ENCODE data around the gene FLACC1.

Gene FLACC1

DNA sequence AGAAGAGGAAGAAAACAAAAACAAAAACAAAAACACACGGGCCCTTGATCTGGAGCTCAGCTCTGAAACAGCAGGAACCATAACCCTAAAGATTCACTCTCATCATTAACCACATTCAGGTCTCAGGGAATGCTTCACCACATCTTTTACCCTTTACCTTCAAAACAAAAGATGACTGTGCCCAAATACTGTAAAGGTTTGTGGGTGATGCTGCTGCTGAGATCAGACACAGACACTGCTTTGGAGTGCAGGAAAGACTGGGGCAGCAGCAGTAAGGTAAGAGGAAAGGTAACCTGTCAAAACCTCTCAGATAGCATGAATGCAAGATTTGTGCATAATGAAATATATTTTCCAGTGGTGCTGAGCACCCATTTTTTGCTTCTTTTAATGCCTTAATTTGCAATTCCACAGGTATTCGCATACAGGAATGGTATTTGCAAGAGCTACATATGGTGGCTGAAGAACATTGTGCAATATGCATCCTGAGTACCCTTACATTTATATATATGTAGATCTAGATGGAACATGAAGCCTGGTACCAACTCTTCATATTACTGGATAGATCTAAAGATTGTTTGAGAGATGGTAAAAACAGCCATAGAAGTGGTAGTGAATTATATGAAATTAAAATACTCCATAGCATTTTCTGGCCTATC is 4.1 kb upstream of the FLACC1 start:
- TF ChIP-seq TAF1 (IDR thresholded peaks at IDR 0.05; ENCODE audit: borderline replicate concordance, insufficient read depth, low read length) (no peak), SIN3A (IDR thresholded peaks at IDR 0.05; ENCODE audit: borderline replicate concordance, insufficient read depth, low read length) (no peak), FOXP2 (optimal IDR thresholded peaks at IDR 0.05; ENCODE audit: borderline replicate concordance, extremely low read depth, extremely low read length, insufficient read depth) (no peak)

DNA sequence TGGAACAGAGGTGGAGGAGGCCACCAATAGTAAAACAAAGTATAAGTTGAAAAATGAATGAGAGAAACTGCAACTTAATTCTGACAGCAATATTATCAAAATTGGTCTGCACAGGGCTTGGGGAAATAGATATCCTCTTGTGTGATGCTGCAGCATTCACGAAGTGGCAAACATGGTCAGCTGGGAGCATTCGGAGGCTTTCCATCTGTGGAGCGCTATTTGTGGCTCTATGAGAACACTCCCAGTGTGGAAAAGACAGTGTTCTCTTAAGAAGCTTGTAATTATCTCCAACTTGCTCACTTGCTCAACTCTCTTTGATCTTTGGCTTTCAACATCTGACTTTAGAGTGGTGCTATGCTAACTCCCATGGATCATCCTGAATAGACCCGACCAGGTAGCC is 3.1 kb upstream of the FLACC1 start:
- TF ChIP-seq SIN3A (IDR thresholded peaks at IDR 0.05; ENCODE audit: borderline replicate concordance, insufficient read depth, low read length) (no peak), REST (IDR thresholded peaks at IDR 0.05; ENCODE audit: insufficient read depth in 1 of 2, low read depth in 2 of 2, low read length in 2 of 2) (no peak), POLR2AphosphoS5 (IDR thresholded peaks at IDR 0.05; ENCODE audit: low read depth, low read length) (no peak), TAF1 (IDR thresholded peaks at IDR 0.05; ENCODE audit: borderline replicate concordance, insufficient read depth, low read length) (no peak), FOXP2 (optimal IDR thresholded peaks at IDR 0.05; ENCODE audit: borderline replicate concordance, extremely low read depth, extremely low read length, insufficient read depth) (no peak)

- TF ChIP-seq FOXP2 (optimal IDR thresholded peaks at IDR 0.05; ENCODE audit: borderline replicate concordance, extremely low read depth, extremely low read length, insufficient read depth) (no peak), TAF1 (IDR thresholded peaks at IDR 0.05; ENCODE audit: borderline replicate concordance, insufficient read depth, low read length) (no peak), SIN3A (IDR thresholded peaks at IDR 0.05; ENCODE audit: borderline replicate concordance, insufficient read depth, low read length) (no peak), POLR2AphosphoS5 (IDR thresholded peaks at IDR 0.05; ENCODE audit: low read depth, low read length) (no peak), REST (IDR thresholded peaks at IDR 0.05; ENCODE audit: insufficient read depth in 1 of 2, low read depth in 2 of 2, low read length in 2 of 2) (no peak)
Observed at GRCh38 chr2:201358684-201359083, 1.5 kb upstream of the FLACC1 start.

DNA sequence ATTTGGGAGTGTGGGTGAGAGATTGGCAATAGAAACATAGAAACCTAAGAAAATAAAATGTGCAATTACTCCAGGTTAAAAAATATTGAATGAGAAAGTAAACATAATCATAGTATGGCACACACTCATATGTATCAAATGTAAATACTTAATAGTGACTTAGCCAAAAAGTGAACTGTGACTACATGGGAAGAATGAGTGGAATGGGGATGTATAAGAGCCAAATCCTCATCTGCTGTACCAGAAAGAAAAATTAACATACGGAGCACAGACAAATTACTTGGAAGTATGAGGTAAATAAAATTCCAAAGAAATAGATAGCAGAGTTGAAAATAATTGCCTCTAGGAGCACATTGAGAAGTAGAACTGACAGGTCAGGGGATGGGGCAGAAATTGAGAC is 4.0 kb downstream of the FLACC1 start:
- TF ChIP-seq SIN3A (IDR thresholded peaks at IDR 0.05; ENCODE audit: borderline replicate concordance, insufficient read depth, low read length): no peak
- no peak for TF ChIP-seq TAF1 (IDR thresholded peaks at IDR 0.05; ENCODE audit: borderline replicate concordance, insufficient read depth, low read length)
- no peak for TF ChIP-seq POLR2AphosphoS5 (IDR thresholded peaks at IDR 0.05; ENCODE audit: low read depth, low read length)
- TF ChIP-seq FOXP2 (optimal IDR thresholded peaks at IDR 0.05; ENCODE audit: borderline replicate concordance, extremely low read depth, extremely low read length, insufficient read depth): no peak
- no peak for TF ChIP-seq REST (IDR thresholded peaks at IDR 0.05; ENCODE audit: insufficient read depth in 1 of 2, low read depth in 2 of 2, low read length in 2 of 2)

DNA sequence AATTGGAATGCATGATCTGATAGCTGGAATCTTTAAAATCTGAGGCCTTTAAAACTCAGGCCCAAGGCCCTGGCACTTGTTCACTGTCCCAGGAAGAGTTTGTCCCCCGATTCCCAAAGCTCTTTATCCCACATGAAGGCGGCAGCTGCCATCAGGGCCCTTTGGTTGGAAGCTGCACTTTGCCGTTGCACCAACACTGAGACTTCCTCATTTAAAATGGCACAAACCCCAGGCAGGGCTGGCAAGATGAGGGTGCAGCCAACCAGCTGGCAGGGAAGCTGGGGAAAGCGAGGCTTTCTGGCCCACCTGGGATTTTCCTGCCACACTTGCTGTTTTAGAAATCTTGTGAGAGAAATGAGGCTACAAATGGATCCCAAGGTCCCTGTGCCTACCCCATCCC is 6.3 kb downstream of the FLACC1 start:
- no peak for TF ChIP-seq REST (IDR thresholded peaks at IDR 0.05; ENCODE audit: insufficient read depth in 1 of 2, low read depth in 2 of 2, low read length in 2 of 2)
- TF ChIP-seq FOXP2 (optimal IDR thresholded peaks at IDR 0.05; ENCODE audit: borderline replicate concordance, extremely low read depth, extremely low read length, insufficient read depth): no peak
- TF ChIP-seq TAF1 (IDR thresholded peaks at IDR 0.05; ENCODE audit: borderline replicate concordance, insufficient read depth, low read length): no peak
- TF ChIP-seq SIN3A (IDR thresholded peaks at IDR 0.05; ENCODE audit: borderline replicate concordance, insufficient read depth, low read length): no peak
